Duodenal mucosa (tissue), 2 donors: Measurements from ENCODE around the gene ZSCAN31.
A peak's percentile ranks its signal among the peaks of the same experiment; 100 is the strongest.
"Not testable (repeated sequence)": the region's sequence is repeated elsewhere in the genome, so short reads cannot be mapped to it uniquely, and the experiment has no call there.

ENCODE experiments used
- H3K27ac ChIP-seq: one replicate; pipeline ENCODE4 v1.7.0; 2013; ENCODE audit warnings: low read depth, low read length
- H3K27me3 ChIP-seq, 2 donors: one replicate each; pipeline ENCODE4 v1.7.0; 2013; ENCODE audit warnings: low read length in 2 of 2, control low read depth in 1 of 2; ENCODE audit not compliant: insufficient read depth in 2 of 2, control insufficient read depth in 1 of 2
- H3K36me3 ChIP-seq, 2 donors: one replicate each; pipeline ENCODE4 v1.7.0; 2013; ENCODE audit warnings: low read length in 2 of 2, control low read depth in 1 of 2; ENCODE audit not compliant: insufficient read depth in 2 of 2, control insufficient read depth in 1 of 2
- H3K4me1 ChIP-seq, 2 donors: one replicate each; pipeline ENCODE4 v1.7.0; 2013; ENCODE audit warnings: low read length in 2 of 2, control low read depth in 1 of 2; ENCODE audit not compliant: insufficient read depth in 2 of 2, control insufficient read depth in 1 of 2
- H3K4me3 ChIP-seq, 2 donors: one replicate each; pipeline ENCODE4 v1.7.0; 2013; ENCODE audit warnings: low read length in 2 of 2, low read depth in 1 of 2
- H3K9ac ChIP-seq, 2 donors: one replicate each; pipeline ENCODE4 v1.7.0; 2013; ENCODE audit warnings: low read length in 2 of 2, low read depth in 1 of 2
- H3K9me3 ChIP-seq, 2 donors: one replicate each; pipeline ENCODE4 v1.7.0; 2013; ENCODE audit warnings: low read length in 2 of 2, control low read depth in 1 of 2; ENCODE audit not compliant: control insufficient read depth in 1 of 2

ZSCAN31 gene

DNA sequence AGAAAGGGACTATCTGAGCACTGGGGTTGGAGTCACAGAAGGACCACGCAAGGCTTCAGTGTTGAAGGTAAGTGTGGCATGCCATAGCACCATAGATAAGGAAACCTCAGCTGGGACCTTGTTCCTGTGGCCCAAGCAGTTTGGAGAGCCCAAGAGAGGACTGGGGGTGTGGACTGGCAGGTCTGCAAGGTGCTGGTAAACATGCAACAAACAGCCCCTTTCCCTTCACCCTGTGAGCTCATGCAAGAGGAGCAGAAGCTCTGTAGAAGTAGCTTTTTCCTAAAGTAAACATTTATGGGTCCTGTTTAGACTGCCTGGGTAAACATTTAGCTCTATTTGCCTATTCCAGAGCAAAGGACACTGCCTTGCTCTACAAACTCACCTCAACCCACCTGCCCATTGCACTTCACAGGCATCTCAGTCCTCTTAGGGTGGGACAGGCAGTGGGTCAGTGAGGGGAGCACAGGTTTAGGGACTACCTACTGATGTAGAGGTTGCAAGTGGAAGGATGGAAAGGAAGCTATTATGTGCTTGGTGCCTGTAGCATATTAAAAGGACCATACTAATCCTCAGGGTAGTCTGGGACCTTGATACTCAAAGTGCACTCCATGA lies 12.0 kb downstream of the ZSCAN31 start:
- H3K4me3 ChIP-seq, result no peak overlapping the region
- no peak overlapping the region for H3K27ac ChIP-seq
- H3K9ac ChIP-seq, result no peak overlapping the region
- H3K36me3 ChIP-seq, result peaks cover 17 to 26% of the 10 kb centered on the region in 2 donors
- H3K9me3 ChIP-seq, result peaks cover 20 to 36% of the 10 kb centered on the region in 2 donors
- no peaks in the 10 kb centered on the region for H3K4me1 ChIP-seq
- no peaks in the 10 kb centered on the region for H3K27me3 ChIP-seq

DNA sequence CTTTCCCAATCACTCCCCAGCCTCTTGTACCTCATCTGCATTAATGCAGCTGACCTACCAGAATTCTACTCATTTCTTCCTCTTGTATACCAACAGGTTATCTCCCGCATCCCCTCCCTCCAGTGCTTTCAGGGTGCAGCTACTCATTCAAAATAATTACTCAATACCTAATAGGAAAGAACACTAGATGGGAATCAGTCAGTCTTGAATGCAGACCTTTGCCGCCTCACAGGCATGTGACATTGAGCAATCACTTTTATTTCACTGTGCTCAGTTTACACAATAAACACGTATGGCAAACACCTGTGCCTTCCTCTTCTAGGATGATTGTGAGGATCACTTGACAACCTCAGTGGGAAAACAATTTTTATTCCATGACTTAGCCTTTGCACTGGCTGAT lies 13.3 kb downstream of the ZSCAN31 start:
- no peak overlapping the region for H3K4me3 ChIP-seq
- H3K9ac ChIP-seq, result no peak overlapping the region
- H3K27ac ChIP-seq, result no peak overlapping the region
- H3K36me3 ChIP-seq, result peaks cover 17 to 24% of the 10 kb centered on the region in 2 donors
- H3K9me3 ChIP-seq, result peaks cover 20 to 33% of the 10 kb centered on the region in 2 donors
- H3K27me3 ChIP-seq, result no peaks in the 10 kb centered on the region
- H3K4me1 ChIP-seq, result no peaks in the 10 kb centered on the region

DNA sequence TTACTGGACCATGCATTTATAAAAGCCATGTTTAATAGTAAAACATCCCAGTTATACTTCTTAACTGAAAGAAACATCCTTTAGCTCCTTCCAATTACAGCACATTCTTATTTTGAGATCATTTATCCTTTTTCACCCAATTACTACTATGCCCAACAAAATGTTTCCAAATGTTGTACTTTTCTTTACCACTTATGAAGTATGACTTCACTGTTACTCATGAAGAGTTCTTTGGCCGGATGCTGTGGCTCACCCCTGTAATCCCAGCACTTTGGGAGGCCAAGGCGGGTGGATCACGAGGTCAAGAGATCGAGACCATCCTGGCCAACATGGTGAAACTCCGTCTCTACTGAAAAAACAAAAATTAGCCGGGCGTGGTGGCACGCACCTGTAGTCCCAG lies 18.1 kb downstream of the ZSCAN31 start:
- not testable (repeated sequence) for H3K4me3 ChIP-seq, H3K36me3 ChIP-seq, H3K9ac ChIP-seq, H3K27ac ChIP-seq, H3K9me3 ChIP-seq, H3K27me3 ChIP-seq, H3K4me1 ChIP-seq

DNA sequence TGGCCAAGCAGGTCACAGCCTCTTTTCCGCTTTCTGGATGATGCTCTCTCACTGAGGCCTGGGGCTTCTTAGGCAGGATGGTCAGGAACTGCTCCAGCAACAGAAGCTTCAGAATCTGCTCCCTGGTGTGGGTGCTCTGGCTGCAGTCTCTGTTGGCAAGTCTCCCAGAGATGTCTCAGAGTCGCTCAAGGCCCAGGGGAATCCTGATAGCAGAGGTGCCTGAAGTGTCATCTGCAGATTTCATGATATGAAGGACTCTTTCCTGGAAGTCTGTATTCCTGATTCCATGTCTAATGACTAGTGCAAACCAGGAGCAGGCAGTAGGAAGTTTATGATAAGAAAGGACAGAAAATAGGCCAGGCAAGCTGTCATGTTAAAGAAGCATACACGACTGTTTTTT lies 20.3 kb downstream of the ZSCAN31 start:
- H3K4me3 ChIP-seq, result no peak overlapping the region

DNA sequence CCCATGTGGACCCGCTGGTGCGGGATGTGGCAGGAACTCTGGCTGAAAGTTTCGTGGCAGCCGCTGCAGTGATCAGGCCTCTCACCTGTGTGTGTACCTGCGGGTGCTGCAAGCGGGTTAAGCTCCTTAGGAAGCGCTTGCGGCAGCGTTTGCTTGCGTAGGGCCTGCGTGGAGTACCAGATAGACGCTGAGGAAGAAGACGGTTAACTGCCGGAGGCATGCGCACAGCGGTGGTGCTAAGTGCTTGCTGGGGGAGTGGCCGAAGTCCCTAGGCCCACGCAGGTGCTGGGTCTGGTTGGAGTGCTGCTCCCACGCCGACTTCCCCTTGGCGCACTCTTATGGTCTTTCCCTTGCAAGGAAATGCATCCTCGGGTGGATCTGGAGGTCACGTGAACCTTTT lies 23.0 kb downstream of the ZSCAN31 start:
- H3K27me3 ChIP-seq, result no peaks in the 10 kb centered on the region
- H3K9ac ChIP-seq, result no peak overlapping the region
- H3K27ac ChIP-seq, result no peak overlapping the region
- no peaks in the 10 kb centered on the region for H3K36me3 ChIP-seq
- peaks cover 0 to 6% of the 10 kb centered on the region in 2 donors for H3K4me1 ChIP-seq
- no peaks in the 10 kb centered on the region for H3K9me3 ChIP-seq
- H3K4me3 ChIP-seq, result no peak overlapping the region

More for the DNA sequence above, 20.3 kb downstream of the ZSCAN31 start:
- Histone ChIP-seq H3K27ac (no peak overlapping the region), H3K27me3 (no peaks in the 10 kb centered on the region), H3K9me3 (no peaks in the 10 kb centered on the region), H3K9ac (no peak overlapping the region), H3K4me1 (peaks cover 0 to 6% of the 10 kb centered on the region in 2 donors), H3K36me3 (no peaks in the 10 kb centered on the region)

DNA sequence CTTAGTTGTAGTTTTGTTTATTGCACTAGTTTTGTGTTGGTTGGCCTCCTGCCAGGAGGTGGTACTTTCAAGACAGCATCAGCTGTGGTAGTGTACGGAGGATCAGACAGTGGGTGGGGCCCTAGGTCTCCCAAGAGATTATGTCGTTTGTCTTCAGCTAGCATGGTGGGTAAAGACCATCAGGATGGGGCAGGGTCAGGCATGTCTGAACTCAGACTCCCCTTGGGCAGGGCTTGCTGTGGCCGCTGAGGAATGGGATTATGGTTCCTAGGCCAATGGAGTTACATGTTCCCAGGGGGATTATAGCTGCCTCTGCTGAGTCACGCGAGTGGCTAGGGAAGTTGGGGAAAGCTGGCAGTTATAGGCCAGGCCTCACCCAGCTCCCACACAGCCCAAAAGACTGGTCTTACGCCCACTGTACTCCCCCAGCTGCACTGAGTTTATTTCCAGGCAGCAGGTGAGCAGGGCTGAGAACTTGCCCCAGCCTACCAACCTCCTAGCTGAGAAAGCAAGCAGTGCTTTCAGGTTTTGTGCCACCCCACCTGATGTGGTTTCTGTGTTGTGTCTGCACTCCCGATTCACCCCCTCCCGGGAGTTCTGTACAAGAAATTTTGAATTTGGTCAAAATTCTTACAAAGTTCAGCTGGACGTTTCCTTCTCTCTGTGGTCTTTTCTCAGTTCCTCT lies 24.7 kb downstream of the ZSCAN31 start:
- H3K4me3 ChIP-seq, result peak overlapping the region in 1 of 2 donors; percentile 8
- H3K27me3 ChIP-seq, result no peaks in the 10 kb centered on the region
- H3K4me1 ChIP-seq, result peaks cover 0 to 6% of the 10 kb centered on the region in 2 donors
- H3K9ac ChIP-seq, result no peak overlapping the region
- no peak overlapping the region for H3K27ac ChIP-seq
- H3K9me3 ChIP-seq, result no peaks in the 10 kb centered on the region
- H3K36me3 ChIP-seq, result no peaks in the 10 kb centered on the region

DNA sequence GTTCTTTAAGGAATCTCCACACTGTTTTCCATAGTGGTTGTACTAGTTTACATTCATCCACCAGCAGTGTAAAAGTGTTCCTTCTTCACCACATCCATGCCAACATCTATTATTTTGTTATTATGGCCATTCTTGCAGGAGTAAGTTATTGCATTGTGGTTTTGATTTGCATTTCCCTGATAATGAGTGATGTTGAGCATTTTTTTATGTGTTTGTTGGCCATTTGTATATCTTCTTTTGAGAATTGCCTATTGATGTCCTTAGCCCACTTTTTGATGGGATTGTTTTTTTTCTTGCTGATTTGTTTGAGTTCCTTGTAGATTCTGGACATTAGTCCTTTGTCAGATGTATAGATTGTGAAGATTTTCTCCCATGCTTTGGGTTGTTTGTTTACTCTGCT lies 29.6 kb downstream of the ZSCAN31 start:
- H3K4me3 ChIP-seq, result not testable (repeated sequence)

DNA sequence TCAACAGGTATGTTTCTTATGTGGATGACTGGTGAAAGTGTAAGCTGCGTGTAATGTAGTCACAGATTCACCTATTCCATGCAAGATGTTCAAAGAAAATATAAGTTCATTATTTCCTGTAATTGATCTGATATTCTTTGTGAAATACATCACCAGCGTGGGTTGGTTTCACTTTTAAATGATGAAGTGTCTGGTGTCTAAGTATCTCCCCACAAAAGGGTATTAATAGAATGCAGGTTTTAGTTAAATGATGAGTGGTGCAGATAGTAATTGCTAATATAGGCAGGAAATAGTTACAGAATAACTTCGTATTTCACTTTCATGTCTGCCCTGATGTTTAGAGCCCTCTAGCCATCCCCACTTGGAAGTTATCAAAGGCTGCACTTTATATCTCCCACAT lies 32.4 kb downstream of the ZSCAN31 start:
- H3K4me3 ChIP-seq, result no peak overlapping the region
- no peak overlapping the region for H3K9ac ChIP-seq
- no peaks in the 10 kb centered on the region for H3K36me3 ChIP-seq
- no peaks in the 10 kb centered on the region for H3K4me1 ChIP-seq
- no peaks in the 10 kb centered on the region for H3K27me3 ChIP-seq
- H3K9me3 ChIP-seq, result no peaks in the 10 kb centered on the region
- H3K27ac ChIP-seq, result no peak overlapping the region

More for the DNA sequence above, 29.6 kb downstream of the ZSCAN31 start:
- not testable (repeated sequence) for H3K9ac ChIP-seq, H3K4me1 ChIP-seq, H3K27ac ChIP-seq, H3K27me3 ChIP-seq, H3K9me3 ChIP-seq, H3K36me3 ChIP-seq

DNA sequence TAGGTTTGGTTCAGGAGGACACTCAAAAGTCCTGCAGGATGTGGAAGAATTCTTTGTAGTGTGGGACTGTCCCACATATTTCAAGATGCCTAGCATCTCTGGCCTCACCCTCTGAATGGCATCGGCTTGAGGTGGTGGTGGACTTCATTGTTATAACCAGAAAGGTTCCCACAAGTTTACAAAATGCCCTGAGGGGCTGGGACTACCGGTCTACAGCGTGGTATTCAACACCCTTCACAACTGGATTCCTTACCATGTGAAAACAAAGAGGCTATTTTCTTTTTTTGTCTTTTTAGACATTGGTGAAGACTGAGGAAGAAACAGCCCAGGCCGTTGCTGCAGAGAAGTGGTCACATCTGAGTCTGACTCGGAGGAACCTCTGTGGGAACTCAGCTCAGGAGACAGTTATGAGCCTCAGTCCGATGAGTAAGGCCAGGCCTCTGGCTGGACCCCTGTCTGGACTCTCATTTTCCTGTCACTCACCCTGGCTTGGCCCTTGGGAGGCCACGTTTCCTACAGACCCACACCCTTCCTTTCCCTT lies 39.4 kb downstream of the ZSCAN31 start:
- Histone ChIP-seq H3K27me3 (no peaks in the 10 kb centered on the region), H3K36me3 (peaks cover 0 to 2% of the 10 kb centered on the region in 2 donors), H3K9ac (no peak overlapping the region), H3K4me3 (no peak overlapping the region), H3K9me3 (no peaks in the 10 kb centered on the region), H3K27ac (no peak overlapping the region), H3K4me1 (no peaks in the 10 kb centered on the region)

DNA sequence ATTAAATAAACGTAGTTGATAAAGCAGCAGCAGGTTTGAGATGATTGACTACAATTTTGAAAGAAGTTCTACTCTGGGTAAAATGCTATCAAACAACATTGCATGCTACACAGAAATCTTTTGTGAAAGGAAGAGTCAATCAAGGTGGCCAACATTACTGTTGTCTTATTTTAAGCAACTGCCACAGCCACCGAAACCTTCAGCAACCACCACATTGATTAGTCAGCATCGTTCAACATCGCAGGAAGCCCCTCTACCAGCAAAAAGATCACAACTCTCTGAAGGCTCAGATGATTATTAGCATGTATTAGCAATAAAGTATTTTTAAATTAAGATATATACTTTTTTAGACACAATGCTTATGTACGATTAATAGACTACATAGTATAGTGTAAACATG lies 40.6 kb downstream of the ZSCAN31 start:
- Histone ChIP-seq H3K9ac (no peak overlapping the region), H3K27ac (no peak overlapping the region), H3K4me1 (no peaks in the 10 kb centered on the region), H3K36me3 (peaks cover 0 to 2% of the 10 kb centered on the region in 2 donors), H3K4me3 (no peak overlapping the region), H3K9me3 (no peaks in the 10 kb centered on the region), H3K27me3 (no peaks in the 10 kb centered on the region)
